Fibroblast of skin of left quadriceps (primary cell): ENCODE results near the gene KMT2B.

Experiments used
- DNase-seq, 2 experiments: peaks; one replicate each; pipeline ENCODE4 v3.0.0-alpha.2; 2013; ENCODE audit warnings: low read depth in 2 of 2

The KMT2B gene

GRCh38 chr19:35725216-35725861 is 7.5 kb downstream of the KMT2B start:
- no peak for DNase-seq

GRCh38 chr19:35727053-35727955 is 9.5 kb downstream of the KMT2B start:
- no peak for DNase-seq

- DNase-seq, result no peak
Observed at GRCh38 chr19:35727956-35728706, 10.3 kb downstream of the KMT2B start.

- no peak for DNase-seq
Observed at GRCh38 chr19:35729021-35729420, 11.2 kb downstream of the KMT2B start.

GRCh38 chr19:35729763-35730162 is 12.0 kb downstream of the KMT2B start:
- DNase-seq, result no peak

- DNase-seq, result no peak
Observed at GRCh38 chr19:35730326-35730725, 12.5 kb downstream of the KMT2B start.

- DNase-seq, result no peak
Observed at GRCh38 chr19:35731353-35731752, 13.6 kb downstream of the KMT2B start.

GRCh38 chr19:35731779-35732405 is 14.1 kb downstream of the KMT2B start:
- DNase-seq, result no peak

GRCh38 chr19:35732540-35733179 is 14.9 kb downstream of the KMT2B start:
- DNase-seq, result no peak

GRCh38 chr19:35733180-35734125 is 15.7 kb downstream of the KMT2B start:
- DNase-seq, result no peak

- no peak for DNase-seq
Observed at GRCh38 chr19:35734273-35734672, 16.5 kb downstream of the KMT2B start.

GRCh38 chr19:35734889-35735288 is 17.1 kb downstream of the KMT2B start:
- no peak for DNase-seq

- DNase-seq, result no peak
Observed at GRCh38 chr19:35736913-35737886, 19.4 kb downstream of the KMT2B start.

- no peak for DNase-seq
Observed at GRCh38 chr19:35738021-35738886, 20.5 kb downstream of the KMT2B start.

GRCh38 chr19:35738887-35739229 is 21.1 kb downstream of the KMT2B start:
- DNase-seq, result no peak

GRCh38 chr19:35739275-35740107 is 21.7 kb downstream of the KMT2B start:
- no peak for DNase-seq

GRCh38 chr19:35740108-35740422 is 22.3 kb downstream of the KMT2B start:
- no peak for DNase-seq
